Activated naive CD4-positive, alpha-beta T cell treated with anti-CD3 and anti-CD28 coated beads, Interleukin-2, amount 10 ng/mL, durations not matched to agents 7 days and 5 days (primary cell): ENCODE measurements around the gene ASS1.

Experiments used
- CTCF ChIA-PET: fragments of 350-600 bp; sonication (Branson Sonifier 250); formaldehyde crosslinking; loops from one replicate; lab custom pipeline; 2021; ENCODE audit warnings: antibody characterized with exemption; lab: Charles Lee
- DNase-seq: peaks from one replicate; pipeline ENCODE4 v3.0.0-alpha.2; 2020
- H3K27ac Mint-ChIP-seq: one replicate; pipeline ENCODE4 v1.8.0; 2021; ENCODE audit warnings: mild to moderate bottlenecking, moderate library complexity, mixed read lengths
- H3K27me3 Mint-ChIP-seq: one replicate; pipeline ENCODE4 v1.8.0; 2021; ENCODE audit warnings: mild to moderate bottlenecking, mixed read lengths
- H3K36me3 Mint-ChIP-seq: one replicate; pipeline ENCODE4 v1.8.0; 2021; ENCODE audit warnings: mixed read lengths
- H3K4me1 Mint-ChIP-seq: one replicate; pipeline ENCODE4 v1.8.0; 2021; ENCODE audit warnings: mixed read lengths
- H3K4me3 Mint-ChIP-seq: one replicate; pipeline ENCODE4 v1.8.0; 2021; ENCODE audit warnings: mild to moderate bottlenecking, moderate library complexity, mixed read lengths
- H3K9me3 Mint-ChIP-seq: one replicate; pipeline ENCODE4 v1.8.0; 2021; ENCODE audit warnings: mixed read lengths

The ASS1 gene

GRCh38 chr9:130461731-130462130 lies 17.0 kb downstream of the ASS1 start:
- Mint-ChIP-seq H3K27me3 (peaks cover 57% of the 10 kb centered on the region), H3K36me3 (no peaks in the 10 kb centered on the region), H3K27ac (no peak overlapping the region), H3K9me3 (no peaks in the 10 kb centered on the region), H3K4me1 (no peaks in the 10 kb centered on the region), H3K4me3 (no peak overlapping the region)
- CTCF ChIA-PET = interaction anchor here (1.9 to 8.1 kb wide), 2 partner anchors 217 to 223 kb away, joined by 5 to 118 read pairs; no protein-coding TSS in a partner anchor
- no peak for DNase-seq

GRCh38 chr9:130462685-130463540 lies 18.2 kb downstream of the ASS1 start:
- no peaks in the 10 kb centered on the region for H3K9me3 Mint-ChIP-seq

GRCh38 chr9:130463763-130464745 lies 19.3 kb downstream of the ASS1 start:
- no peaks in the 10 kb centered on the region for H3K36me3 Mint-ChIP-seq
- H3K4me3 Mint-ChIP-seq = no peak overlapping the region
- peaks cover 65% of the 10 kb centered on the region for H3K27me3 Mint-ChIP-seq
- CTCF ChIA-PET = interaction anchor here (0.8 to 8.1 kb wide), 3 partner anchors 215 to 582 kb away, joined by 4 to 118 read pairs (median 5); no protein-coding TSS in a partner anchor
- DNase-seq = no peak
- H3K4me1 Mint-ChIP-seq = no peaks in the 10 kb centered on the region
- H3K9me3 Mint-ChIP-seq = no peaks in the 10 kb centered on the region
- H3K27ac Mint-ChIP-seq = no peak overlapping the region

More at GRCh38 chr9:130462685-130463540, 18.2 kb downstream of the ASS1 start:
- H3K27me3 Mint-ChIP-seq = peaks cover 62% of the 10 kb centered on the region
- H3K4me1 Mint-ChIP-seq = no peaks in the 10 kb centered on the region
- H3K4me3 Mint-ChIP-seq = no peak overlapping the region
- DNase-seq = no peak
- CTCF ChIA-PET = interaction anchor here (0.8 to 8.1 kb wide), 3 partner anchors 216 to 583 kb away, joined by 4 to 118 read pairs (median 5); no protein-coding TSS in a partner anchor
- H3K27ac Mint-ChIP-seq = no peak overlapping the region
- no peaks in the 10 kb centered on the region for H3K36me3 Mint-ChIP-seq

GRCh38 chr9:130465383-130466096 lies 20.8 kb downstream of the ASS1 start:
- Mint-ChIP-seq H3K27me3 (peaks cover 70% of the 10 kb centered on the region), H3K4me3 (no peak overlapping the region), H3K4me1 (no peaks in the 10 kb centered on the region), H3K36me3 (no peaks in the 10 kb centered on the region), H3K27ac (no peak overlapping the region), H3K9me3 (no peaks in the 10 kb centered on the region)
- no peak for DNase-seq
- CTCF ChIA-PET = interaction anchor here (8.1 kb wide), 1 partner anchor 219 kb away, joined by 118 read pairs; no protein-coding TSS in a partner anchor

GRCh38 chr9:130466537-130467217 lies 21.9 kb downstream of the ASS1 start:
- Mint-ChIP-seq H3K27ac (no peak overlapping the region), H3K9me3 (no peaks in the 10 kb centered on the region), H3K4me1 (no peaks in the 10 kb centered on the region), H3K4me3 (no peak overlapping the region), H3K27me3 (peaks cover 74% of the 10 kb centered on the region), H3K36me3 (no peaks in the 10 kb centered on the region)
- CTCF ChIA-PET = interaction anchor here (3.8 kb wide), 1 partner anchor 215 kb away, joined by 18 read pairs; no protein-coding TSS in a partner anchor
- no peak for DNase-seq

GRCh38 chr9:130467316-130467715 lies 22.6 kb downstream of the ASS1 start:
- Mint-ChIP-seq H3K27ac (no peak overlapping the region), H3K4me3 (no peak overlapping the region), H3K27me3 (peaks cover 80% of the 10 kb centered on the region), H3K36me3 (no peaks in the 10 kb centered on the region), H3K9me3 (no peaks in the 10 kb centered on the region), H3K4me1 (no peaks in the 10 kb centered on the region)
- no peak for DNase-seq
- CTCF ChIA-PET = interaction anchor here (0.6 to 3.8 kb wide), 3 partner anchors 10 to 218 kb away, joined by 3 to 18 read pairs (median 3); no protein-coding TSS in a partner anchor

GRCh38 chr9:130468566-130468965 lies 23.8 kb downstream of the ASS1 start:
- H3K4me3 Mint-ChIP-seq = no peak overlapping the region
- no peaks in the 10 kb centered on the region for H3K36me3 Mint-ChIP-seq
- no peaks in the 10 kb centered on the region for H3K4me1 Mint-ChIP-seq
- CTCF ChIA-PET = interaction anchor here (3.8 kb wide), 1 partner anchor 213 kb away, joined by 18 read pairs; no protein-coding TSS in a partner anchor
- no peak for DNase-seq
- peaks cover 91% of the 10 kb centered on the region for H3K27me3 Mint-ChIP-seq
- no peaks in the 10 kb centered on the region for H3K9me3 Mint-ChIP-seq
- H3K27ac Mint-ChIP-seq = no peak overlapping the region

- Mint-ChIP-seq H3K4me3 (no peak overlapping the region), H3K9me3 (no peaks in the 10 kb centered on the region), H3K36me3 (no peaks in the 10 kb centered on the region), H3K27me3 (peaks cover 96% of the 10 kb centered on the region), H3K4me1 (no peaks in the 10 kb centered on the region), H3K27ac (no peak overlapping the region)
- no peak for DNase-seq
- CTCF ChIA-PET = interaction anchor here (3.8 kb wide), 1 partner anchor 212 kb away, joined by 18 read pairs; no protein-coding TSS in a partner anchor
Observed at GRCh38 chr9:130470269-130470668, 25.5 kb downstream of the ASS1 start.

GRCh38 chr9:130470950-130471349 lies 26.2 kb downstream of the ASS1 start:
- Mint-ChIP-seq H3K4me3 (no peak overlapping the region), H3K36me3 (no peaks in the 10 kb centered on the region), H3K4me1 (no peaks in the 10 kb centered on the region), H3K27ac (no peak overlapping the region), H3K27me3 (peaks cover 95% of the 10 kb centered on the region), H3K9me3 (no peaks in the 10 kb centered on the region)
- no peak for DNase-seq
- CTCF ChIA-PET = no interaction called here

GRCh38 chr9:130471411-130472183 lies 26.8 kb downstream of the ASS1 start:
- no peaks in the 10 kb centered on the region for H3K36me3 Mint-ChIP-seq
- no peak for DNase-seq
- no peak overlapping the region for H3K27ac Mint-ChIP-seq
- CTCF ChIA-PET = no interaction called here
- no peaks in the 10 kb centered on the region for H3K9me3 Mint-ChIP-seq
- no peaks in the 10 kb centered on the region for H3K4me1 Mint-ChIP-seq
- H3K4me3 Mint-ChIP-seq = no peak overlapping the region
- peaks cover 89% of the 10 kb centered on the region for H3K27me3 Mint-ChIP-seq

GRCh38 chr9:130472184-130472705 lies 27.5 kb downstream of the ASS1 start:
- Mint-ChIP-seq H3K36me3 (no peaks in the 10 kb centered on the region), H3K27ac (no peak overlapping the region), H3K4me1 (no peaks in the 10 kb centered on the region), H3K9me3 (no peaks in the 10 kb centered on the region), H3K4me3 (no peak overlapping the region), H3K27me3 (peaks cover 82% of the 10 kb centered on the region)
- no peak for DNase-seq
- CTCF ChIA-PET = no interaction called here

- no peak for DNase-seq
- Mint-ChIP-seq H3K4me3 (no peak overlapping the region), H3K36me3 (no peaks in the 10 kb centered on the region), H3K9me3 (no peaks in the 10 kb centered on the region), H3K4me1 (no peaks in the 10 kb centered on the region), H3K27me3 (peaks cover 75% of the 10 kb centered on the region), H3K27ac (no peak overlapping the region)
- CTCF ChIA-PET = no interaction called here
Observed at GRCh38 chr9:130473009-130473408, 28.2 kb downstream of the ASS1 start.
